GM12878 (cell line): ENCODE results near the gene SMU1. TPM values are rescaled to one million over a fixed set of nuclear protein-coding genes. Genes with fewer than 3 reads are reported as not detected.
A peak's percentile ranks its signal among the peaks of the same experiment; 100 is the strongest.

Source experiments
- ATAC-seq: fragments of 200-7000 bp; cut with Tn5 transposase; 3 replicates; pipeline ENCODE4 v1.9.1; 2020; ENCODE audit warnings: mild to moderate bottlenecking, moderate library complexity
- BruUV-seq: library from RNA; stranded (reverse); fragments of 400-500 nt; replicated peaks from 2 replicates; lab custom pipeline; 2021; lab: Mats Ljungman, UMichigan
- CTCF ChIA-PET: fragments of 300-600 bp; sonication (Branson Sonifier 250); formaldehyde crosslinking; extraction: SDS; loops from one replicate; lab custom pipeline; 2021; ENCODE audit warnings: inconsistent platforms; lab: Yijun Ruan, JAX
- POLR2A ChIA-PET: fragments of 350-600 bp; formaldehyde crosslinking; extraction: SDS; loops from one replicate; lab custom pipeline; 2021; ENCODE audit warnings: inconsistent platforms; lab: Charles Lee
- RAD21 ChIA-PET: fragments of 300-600 bp; sonication (Branson Sonifier 250); formaldehyde crosslinking; loops from one replicate; lab custom pipeline; 2023; ENCODE audit warnings: antibody characterized with exemption; ENCODE audit not compliant: unreplicated experiment; lab: Charles Lee
- SMC1A ChIA-PET: fragments of 300-600 bp; sonication (Branson Sonifier 250); formaldehyde crosslinking; loops from one replicate; lab custom pipeline; 2023; ENCODE audit not compliant: unreplicated experiment, uncharacterized antibody; lab: Charles Lee
- DNase-seq: peaks from one replicate; pipeline ENCODE4 v3.0.0-alpha.2; 2011; ENCODE audit warnings: low read depth, low spot score
- FAIRE-seq: peaks from 3 replicates; lab custom pipeline; 2011; peaks lifted over from hg19 to GRCh38; lab: Jason Lieb, UNC
- H2AFZ ChIP-seq: 2 replicates; pipeline ENCODE4 v1.6.0; 2011; ENCODE audit warnings: low read depth, low read length, control low read depth; ENCODE audit not compliant: control insufficient read depth
- H3K27ac ChIP-seq: 2 replicates; pipeline ENCODE4 v1.5.1; 2011; ENCODE audit warnings: control low read depth; ENCODE audit not compliant: control insufficient read depth, insufficient read depth
- H3K27me3 ChIP-seq, 2 experiments: replicated peaks in 1 of 2; 2 replicates each; pipeline versions ENCODE4 v1.6.0 to v1.6.1; 2011; ENCODE audit warnings: low read length in 1 of 2; ENCODE audit not compliant: control insufficient read depth in 2 of 2, insufficient read depth in 2 of 2
- H3K36me3 ChIP-seq, 2 experiments: 2 replicates each; pipeline ENCODE4 v1.5.1; 2011; ENCODE audit warnings: low read length in 1 of 2; ENCODE audit not compliant: control insufficient read depth in 2 of 2, insufficient read depth in 2 of 2
- H3K4me1 ChIP-seq: 2 replicates; pipeline ENCODE4 v1.6.1; 2011; ENCODE audit warnings: mild to moderate bottlenecking, low read length, moderate library complexity, mixed read lengths; ENCODE audit not compliant: control insufficient read depth, insufficient read depth
- H3K4me2 ChIP-seq: 2 replicates; pipeline ENCODE4 v1.6.0; 2011; ENCODE audit warnings: control low read depth; ENCODE audit not compliant: control insufficient read depth, insufficient read depth
- H3K4me3 ChIP-seq: fragments of 200-600 bp; sonication (generic); 2 replicates; pipeline ENCODE4 v1.5.1; 2016
- H3K79me2 ChIP-seq: 2 replicates; pipeline ENCODE4 v1.6.0; 2011; ENCODE audit warnings: low read length; ENCODE audit not compliant: control insufficient read depth, insufficient read depth
- H3K9ac ChIP-seq: 2 replicates; pipeline ENCODE4 v1.8.0; 2011; ENCODE audit warnings: low read length, control low read depth, mixed read lengths; ENCODE audit not compliant: control insufficient read depth, insufficient read depth
- H3K9me3 ChIP-seq: replicated peaks from 3 replicates; pipeline ENCODE4 v1.5.1; 2011; ENCODE audit warnings: mild to moderate bottlenecking, low read length; ENCODE audit not compliant: control insufficient read depth, insufficient read depth
- H4K20me1 ChIP-seq: 2 replicates; pipeline ENCODE4 v1.6.0; 2011; ENCODE audit not compliant: control insufficient read depth, insufficient read depth
- BCL3 ChIP-seq: IDR thresholded peaks from 2 replicates; pipeline ENCODE4 v1.6.1; 2011; ENCODE audit warnings: borderline replicate concordance, low read depth, mild to moderate bottlenecking, moderate library complexity, low read length; ENCODE audit not compliant: insufficient read depth, poor library complexity, severe bottlenecking
- BMI1 ChIP-seq: fragments of 450-650 bp; IDR thresholded peaks from 2 replicates; pipeline ENCODE4 v1.6.1; 2016; ENCODE audit warnings: mild to moderate bottlenecking, moderate library complexity, borderline replicate concordance
- MXI1 ChIP-seq: fragments of 150-350 bp; IDR thresholded peaks from 2 replicates; pipeline ENCODE4 v1.6.1; 2011; ENCODE audit warnings: low read depth, mild to moderate bottlenecking, inconsistent platforms, low read length, improper control_type of control experiment
- STAT1 ChIP-seq: fragments of 450-650 bp; conservative IDR thresholded peaks from 2 replicates; pipeline ENCODE4 v1.6.1; 2014; ENCODE audit warnings: antibody characterized with exemption, mild to moderate bottlenecking
- TCF12 ChIP-seq: IDR thresholded peaks from 2 replicates; pipeline ENCODE4 v1.6.1; 2011; ENCODE audit warnings: low read depth, mild to moderate bottlenecking, low read length
- WGBS: methylation state at CpG from one replicate; pipeline ENCODE4 v1.1.6; 2016; ENCODE audit warnings: low lambda C conversion rate; ENCODE audit not compliant: insufficient replicate concordance, insufficient coverage; ENCODE audit errors: missing lambda C conversion rate; 5-methylcytosine and 5-hydroxymethylcytosine counted together
- in situ Hi-C: fragments of 300-500 bp; cut with MboI; formaldehyde crosslinking; loops from 9 replicates; pipeline ENCODE4 v1.14.3; 2018; ENCODE audit warnings: mixed read lengths
- intact Hi-C: fragments of 100-400 bp; cut with micrococcal nuclease; formaldehyde crosslinking; loops from one replicate; pipeline ENCODE4 v1.14.2; 2022; ENCODE audit not compliant: unreplicated experiment
- polyA plus RNA-seq, 11 experiments: library from polyadenylated mRNA; depleted of rRNA in 4 of 11; unstranded in 6 of 11; stranded (reverse) in 5 of 11; fragments of >200 nt; fragmentation: Nextera tagmentation in 4 of 11; fragmentation: Illumina TruSeq in 1 of 11; extraction: Ambion mirVana in 4 of 11; extraction: Trizol in 1 of 11; gene quantifications; 1 replicate in 1 of 11; 2 replicates in 10 of 11; pipeline versions ENCODE4 v1.2.1 to v1.2.3, GENCODE V29; 2011 to 2016; ENCODE audit warnings: inconsistent platforms in 2 of 11, missing spikeins in 2 of 11, low read depth in 1 of 11
- total RNA-seq, 4 experiments: library from RNA; depleted of rRNA in 3 of 4; stranded (reverse); fragments of >200 nt in 3 of 4; fragmentation: Illumina TruSeq in 1 of 4; extraction: Trizol in 1 of 4; gene quantifications; 2 replicates each; pipeline versions ENCODE4 v1.2.1 to v1.2.3, GENCODE V29; 2013 to 2021

Gene SMU1
- total and polyA plus RNA-seq, 10 of the 15 experiments (the other 5 are each of a cell fraction or from before 2014, with no cell fraction given): 18.5 to 34.6 (median 20.9) TPM

GRCh38 chr9:33124751-33125381 is 48.4 kb upstream of the SMU1 start (continued):
- TF ChIP-seq BCL3 (peak; percentile 21), TCF12 (peak; percentile 39; the same call in 1 of the 2 replicates)
- TF ChIP-seq, all 136 proteins: peak for 13

- no peak overlapping the region for H3K4me2 ChIP-seq
- H3K27ac ChIP-seq: peak overlapping the region; percentile 67; the same call in 1 of the 2 replicates
- in situ Hi-C loops: no loop called here
- DNase-seq: no peak
- peaks cover 22% of the 10 kb centered on the region for H3K4me1 ChIP-seq
- no peak overlapping the region for H2AFZ ChIP-seq
- H3K9ac ChIP-seq: no peak overlapping the region
- ChIA-PET POLR2A (no interaction called here), CTCF (interaction anchor here (0.5 to 2.9 kb wide), 4 partner anchors 28 to 101 kb away, joined by 3 to 12 read pairs (median 8); no protein-coding TSS in a partner anchor), SMC1A (interaction anchor here (0.8 to 3.1 kb wide), 4 partner anchors 13 to 47 kb away, joined by 3 to 19 read pairs (median 4); no protein-coding TSS in a partner anchor), RAD21 (interaction anchor here (1.1 to 2.3 kb wide), 4 partner anchors 37 to 102 kb away, joined by 3 to 10 read pairs (median 4); no protein-coding TSS in a partner anchor)
- peaks cover 2% of the 10 kb centered on the region; the same call in 1 of the 2 replicates for H4K20me1 ChIP-seq
- peaks cover 22 to 24% of the 10 kb centered on the region in 2 experiments for H3K36me3 ChIP-seq
- 99% methylated on average over 5 of the region's 5 CpGs for WGBS
- H3K27me3 ChIP-seq: no peaks in the 10 kb centered on the region
- no peak for FAIRE-seq
- intact Hi-C loops: loop anchor here (2.0 kb wide), 1 partner anchor 101 kb away; no protein-coding TSS in a partner anchor
- peaks cover 38% of the 10 kb centered on the region for H3K79me2 ChIP-seq
- H3K9me3 ChIP-seq: no peaks in the 10 kb centered on the region
- no peak overlapping the region for H3K4me3 ChIP-seq
- no peak for ATAC-seq
- BruUV-seq: no TSS peak
- TF ChIP-seq MXI1: no peak
- no peak for TF ChIP-seq BMI1
- TF ChIP-seq STAT1: no peak
- TF ChIP-seq, all 136 proteins: peak for 0
Measured at GRCh38 chr9:33124046-33124445, 47.6 kb upstream of the SMU1 start.
